Renal cortex interstitium (tissue), 11 donors: ENCODE measurements around the gene C1R. TPM values are rescaled to one million over a fixed set of nuclear protein-coding genes. Genes with fewer than 3 reads are reported as not detected.

Source experiments
- DNase-seq, 11 donors: peaks; one replicate each; pipeline ENCODE4 v3.0.0-alpha.2; 2013; ENCODE audit warnings: low read depth in 9 of 11, low spot score in 4 of 11; ENCODE audit errors: extremely low read depth in 1 of 11
- polyA plus RNA-seq, 3 donors: library from polyadenylated mRNA; unstranded; fragments of 120-200 nt; gene quantifications; one replicate each; pipeline ENCODE4 v1.2.1, GENCODE V29; 2013; ENCODE audit not compliant: insufficient read length in 3 of 3

Gene C1R
- polyA plus RNA-seq, 3 donors: 40.9 to 56.1 (median 43.6) TPM

GRCh38 chr12:7078163-7078562 is 14.1 kb downstream of the C1R start:
- DNase-seq: no peak

- DNase-seq: no peak
Observed at GRCh38 chr12:7076493-7076892, 15.8 kb downstream of the C1R start.

- no peak for DNase-seq
Observed at GRCh38 chr12:7075939-7076338, 16.3 kb downstream of the C1R start.

GRCh38 chr12:7075518-7075917 is 16.7 kb downstream of the C1R start:
- no peak for DNase-seq

GRCh38 chr12:7073946-7074345 is 18.3 kb downstream of the C1R start:
- DNase-seq: no peak

GRCh38 chr12:7072554-7072953 is 19.7 kb downstream of the C1R start:
- DNase-seq: no peak

GRCh38 chr12:7072035-7072434 is 20.2 kb downstream of the C1R start:
- DNase-seq: no peak

GRCh38 chr12:7069386-7069785 is 22.9 kb downstream of the C1R start:
- no peak for DNase-seq

- DNase-seq: no peak
Observed at GRCh38 chr12:7068994-7069346, 23.3 kb downstream of the C1R start.

GRCh38 chr12:7068240-7068993 is 23.8 kb downstream of the C1R start:
- DNase-seq: no peak

- no peak for DNase-seq
Observed at GRCh38 chr12:7067096-7067495, 25.1 kb downstream of the C1R start.

- DNase-seq: no peak
Observed at GRCh38 chr12:7066596-7066995, 25.6 kb downstream of the C1R start.

GRCh38 chr12:7065073-7065623 is 27.1 kb downstream of the C1R start:
- no peak for DNase-seq

- DNase-seq: no peak
Observed at GRCh38 chr12:7064516-7064915, 27.7 kb downstream of the C1R start.

GRCh38 chr12:7061596-7061995 is 30.6 kb downstream of the C1R start:
- no peak for DNase-seq

- no peak for DNase-seq
Observed at GRCh38 chr12:7061138-7061537, 31.1 kb downstream of the C1R start.

GRCh38 chr12:7060353-7060954 is 31.8 kb downstream of the C1R start, which contains the start of gene C1S:
Gene C1S (plus strand): TSS chr12:7060718. CDS start chr12:7061913, 1,195 bp downstream.
- DNase-seq: peak; percentile 62 to 88 (median 76)

GRCh38 chr12:7059780-7060179 is 32.5 kb downstream of the C1R start:
- DNase-seq: no peak

- no peak for DNase-seq
Observed at GRCh38 chr12:7058850-7059395, 33.3 kb downstream of the C1R start.

- DNase-seq: no peak
Observed at GRCh38 chr12:7058163-7058845, 33.9 kb downstream of the C1R start.
